ENCODE data around the gene SRRM2.

SRRM2 gene

GRCh38 chr16:2798723-2799204 lies 46.3 kb downstream of the SRRM2 start:
- DNase-seq (ENCODE audit: low read depth), result no peak

GRCh38 chr16:2799205-2799858 lies 46.9 kb downstream of the SRRM2 start:
- no peak for DNase-seq (ENCODE audit: low read depth)

- DNase-seq (ENCODE audit: low read depth), result peak; percentile 20
These were observed 47.4 kb downstream of the SRRM2 start for GRCh38 chr16:2799859-2800226.

- DNase-seq (ENCODE audit: low read depth), result no peak
These were observed 51.2 kb downstream of the SRRM2 start for GRCh38 chr16:2803545-2804195.

GRCh38 chr16:2804728-2805127 lies 52.3 kb downstream of the SRRM2 start:
- DNase-seq (ENCODE audit: low read depth), result no peak

- DNase-seq (ENCODE audit: low read depth), result no peak
These were observed 53.8 kb downstream of the SRRM2 start for GRCh38 chr16:2806286-2806685.

GRCh38 chr16:2808181-2808580 lies 55.7 kb downstream of the SRRM2 start:
- no peak for DNase-seq (ENCODE audit: low read depth)

GRCh38 chr16:2809149-2809760 lies 56.8 kb downstream of the SRRM2 start:
- DNase-seq (ENCODE audit: low read depth), result no peak

- DNase-seq (ENCODE audit: low read depth), result no peak
These were observed 58.2 kb downstream of the SRRM2 start for GRCh38 chr16:2810651-2811050.

- no peak for DNase-seq (ENCODE audit: low read depth)
These were observed 59.4 kb downstream of the SRRM2 start for GRCh38 chr16:2811703-2812471.

GRCh38 chr16:2813771-2814221 lies 61.4 kb downstream of the SRRM2 start:
- DNase-seq (ENCODE audit: low read depth), result no peak

GRCh38 chr16:2814551-2815298 lies 62.3 kb downstream of the SRRM2 start:
- no peak for DNase-seq (ENCODE audit: low read depth)

- DNase-seq (ENCODE audit: low read depth), result no peak
These were observed 62.9 kb downstream of the SRRM2 start for GRCh38 chr16:2815299-2815771.

GRCh38 chr16:2816751-2817339 lies 64.4 kb downstream of the SRRM2 start, which contains the start of gene PRSS21:
TSS of gene PRSS21 (plus strand) at chr16:2817237. CDS start at chr16:2817269, 32 bp downstream.
- DNase-seq (ENCODE audit: low read depth), result no peak

- no peak for DNase-seq (ENCODE audit: low read depth)
These were observed 65.2 kb downstream of the SRRM2 start for GRCh38 chr16:2817340-2818271.

- DNase-seq (ENCODE audit: low read depth), result no peak
These were observed 65.9 kb downstream of the SRRM2 start for GRCh38 chr16:2818272-2818876.

- no peak for DNase-seq (ENCODE audit: low read depth)
These were observed 66.9 kb downstream of the SRRM2 start for GRCh38 chr16:2819179-2819938.

- DNase-seq (ENCODE audit: low read depth), result no peak
These were observed 67.7 kb downstream of the SRRM2 start for GRCh38 chr16:2819939-2820835.
